C4-2B (cell line): ENCODE results near the gene CALHM3.

ENCODE experiments used
- H3K27ac ChIP-seq: fragments of 450-650 bp; 2 replicates; pipeline ENCODE4 v1.5.1; 2017
- CTCF ChIP-seq: fragments of 450-650 bp; conservative IDR thresholded peaks from 2 replicates; pipeline ENCODE4 v1.5.1; 2017; ENCODE audit warnings: mild to moderate bottlenecking
- ZFX ChIP-seq: fragments of 450-650 bp; IDR thresholded peaks from 2 replicates; pipeline ENCODE4 v1.6.1; 2017

CALHM3 gene

GRCh38 chr10:103514244-103514643, 35.2 kb upstream of the CALHM3 start:
- TF ChIP-seq ZFX (no peak), CTCF (no peak)
- H3K27ac ChIP-seq, result no peak overlapping the region

- no peak overlapping the region for H3K27ac ChIP-seq
- TF ChIP-seq ZFX (no peak), CTCF (no peak)
Observed at GRCh38 chr10:103513380-103514060, 34.5 kb upstream of the CALHM3 start.

GRCh38 chr10:103512591-103513379, 33.7 kb upstream of the CALHM3 start:
- H3K27ac ChIP-seq, result no peak overlapping the region
- TF ChIP-seq ZFX (no peak), CTCF (no peak)

- TF ChIP-seq CTCF, result no peak
- TF ChIP-seq ZFX, result no peak
Observed at GRCh38 chr10:103512166-103512565, 33.1 kb upstream of the CALHM3 start.

GRCh38 chr10:103510791-103511752, 32.0 kb upstream of the CALHM3 start:
- no peak overlapping the region for H3K27ac ChIP-seq
- no peak for TF ChIP-seq ZFX
- no peak for TF ChIP-seq CTCF

More at GRCh38 chr10:103512166-103512565, 33.1 kb upstream of the CALHM3 start:
- H3K27ac ChIP-seq, result no peak overlapping the region

GRCh38 chr10:103510046-103510685, 31.1 kb upstream of the CALHM3 start:
- no peak for TF ChIP-seq CTCF
- TF ChIP-seq ZFX, result no peak
- no peak overlapping the region for H3K27ac ChIP-seq
